ENCODE results near the gene GON7. TPM values are rescaled to one million over a fixed set of nuclear protein-coding genes. Genes with fewer than 3 reads are reported as not detected.
"Not testable (repeated sequence)": the region's sequence is repeated elsewhere in the genome, so short reads cannot be mapped to it uniquely, and the experiment has no call there.

Gene GON7
- total RNA-seq = 15.5 TPM

DNA sequence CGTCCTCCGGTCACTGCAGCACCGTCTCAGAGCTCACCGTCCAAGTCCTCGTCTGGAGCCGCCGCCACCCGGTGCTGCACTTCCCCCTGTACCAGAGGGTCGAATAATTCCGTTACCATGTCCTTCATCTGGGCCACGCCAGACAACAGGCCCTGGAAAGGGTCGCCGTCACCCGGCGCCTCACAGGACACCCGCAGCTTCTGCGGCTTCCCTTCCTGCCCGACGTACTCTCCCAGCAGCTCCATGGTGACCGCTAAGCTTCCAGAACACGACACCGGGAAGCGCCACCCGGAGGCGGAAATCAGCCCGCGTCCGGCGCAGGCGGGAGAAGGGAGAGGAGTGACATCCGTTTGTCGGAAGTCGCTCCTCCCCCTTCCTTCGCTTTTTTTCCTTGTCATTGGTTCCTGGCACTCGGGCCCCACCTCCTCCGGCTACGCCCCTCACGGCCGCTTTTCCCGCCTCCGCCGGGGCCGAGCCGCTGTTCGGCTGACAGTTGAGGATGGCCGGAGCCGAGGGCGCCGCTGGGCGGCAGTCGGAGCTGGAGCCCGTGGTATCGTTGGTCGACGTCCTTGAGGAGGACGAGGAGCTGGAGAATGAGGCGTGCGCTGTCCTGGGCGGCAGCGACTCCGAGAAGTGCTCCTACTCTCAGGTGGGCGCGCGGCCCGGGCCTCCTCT is at the start of gene GON7, which contains the start of gene UBR7:
Gene GON7, minus strand, starts transcription at position 273 of the 675 bp plus-strand sequence. Its CDS starts 28 bp downstream, at position 245.
Gene UBR7, plus strand, starts transcription at position 464 of the 675 bp plus-strand sequence. Its CDS starts 36 bp downstream, at position 500.
- DNase-seq = peak; percentile 99

- DNase-seq = no peak
Measured at GRCh38 chr14:93249128-93249831, 42.4 kb upstream of the GON7 start.

DNA sequence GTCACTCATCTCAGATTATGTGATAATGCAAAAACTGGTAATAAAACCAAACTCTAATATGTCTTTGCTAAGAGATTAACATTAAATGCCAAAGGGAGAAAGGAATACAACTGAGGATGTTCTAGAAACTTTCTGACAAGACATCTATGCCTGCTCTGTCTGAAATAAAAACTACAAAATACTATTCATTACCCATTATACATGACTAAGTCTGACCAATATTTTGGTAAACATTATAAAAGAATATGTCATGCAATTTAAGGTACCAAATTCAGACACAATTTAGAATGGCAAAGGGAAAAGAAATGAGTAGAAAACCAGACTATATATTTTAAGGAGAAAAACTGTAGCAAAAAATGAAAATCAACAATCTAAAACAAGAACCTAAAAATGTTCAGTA is 39.7 kb upstream of the GON7 start:
- DNase-seq = no peak

- no peak for DNase-seq
Measured at GRCh38 chr14:93245764-93246420, 39.0 kb upstream of the GON7 start.

- DNase-seq = no peak
Measured at GRCh38 chr14:93240678-93241000, 33.8 kb upstream of the GON7 start.

- no peak for DNase-seq
Measured at GRCh38 chr14:93239869-93240677, 33.2 kb upstream of the GON7 start.

DNA sequence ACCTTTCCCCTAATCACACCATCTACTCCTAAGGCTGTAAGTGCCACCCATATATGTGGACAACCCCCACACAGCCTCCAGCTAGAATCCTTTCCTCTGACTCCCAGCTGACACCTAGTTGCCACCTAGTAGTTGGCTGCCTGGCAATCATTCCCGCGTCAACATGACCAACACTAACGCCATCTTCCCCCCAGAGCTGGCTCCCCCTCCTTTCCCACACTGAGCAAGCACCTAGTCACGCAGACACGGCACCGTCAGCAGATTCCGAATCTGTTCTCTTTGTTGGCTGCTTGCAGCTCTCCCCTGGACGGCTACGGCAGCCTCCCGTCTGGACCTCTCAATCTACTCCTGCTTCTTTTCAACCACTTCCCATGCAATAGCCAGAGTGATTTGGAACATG is 27.9 kb upstream of the GON7 start:
- DNase-seq = no peak

DNA sequence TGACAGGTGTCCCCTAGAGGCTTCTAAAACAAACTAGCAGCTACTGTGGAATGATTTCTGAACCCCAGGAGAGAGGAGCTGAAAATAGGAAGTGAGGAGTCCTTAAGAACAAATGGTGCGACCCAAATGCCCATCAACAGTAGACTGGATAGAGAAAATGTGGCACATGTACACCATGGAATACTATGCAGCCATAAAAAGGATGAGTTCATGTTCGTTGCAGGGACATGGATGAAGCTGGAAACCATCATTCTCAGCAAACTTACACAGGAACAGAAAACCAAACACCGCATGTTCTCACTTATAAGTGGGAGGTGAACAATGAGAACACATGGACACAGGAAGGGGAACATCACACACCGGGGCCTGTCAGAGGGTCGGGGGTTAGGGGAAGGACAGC is 26.2 kb upstream of the GON7 start:
- not testable (repeated sequence) for DNase-seq

GRCh38 chr14:93232159-93232558 is 25.3 kb upstream of the GON7 start:
- no peak for DNase-seq

GRCh38 chr14:93231129-93231979 is 24.5 kb upstream of the GON7 start:
- DNase-seq = peak; percentile 31

DNA sequence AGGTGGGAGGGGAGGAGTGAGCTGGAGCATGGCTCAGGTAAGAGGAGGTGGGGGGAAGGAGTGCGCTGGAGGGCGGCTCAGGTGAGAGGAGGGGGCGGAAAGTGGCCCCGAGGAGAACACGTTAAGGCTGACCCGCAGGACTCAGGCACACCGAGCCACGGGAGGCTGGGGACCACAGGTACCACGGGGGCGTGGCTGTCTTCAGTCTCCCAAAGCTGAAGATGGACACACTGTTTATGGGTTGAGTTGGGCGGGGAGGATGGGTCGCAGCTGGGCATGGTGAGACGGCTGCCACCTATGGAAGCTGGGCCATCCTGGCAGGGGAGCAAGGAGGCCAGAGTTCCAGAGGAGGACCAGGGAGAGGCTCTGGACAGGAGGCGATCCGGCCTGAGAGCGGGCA is 23.7 kb upstream of the GON7 start:
- no peak for DNase-seq

DNA sequence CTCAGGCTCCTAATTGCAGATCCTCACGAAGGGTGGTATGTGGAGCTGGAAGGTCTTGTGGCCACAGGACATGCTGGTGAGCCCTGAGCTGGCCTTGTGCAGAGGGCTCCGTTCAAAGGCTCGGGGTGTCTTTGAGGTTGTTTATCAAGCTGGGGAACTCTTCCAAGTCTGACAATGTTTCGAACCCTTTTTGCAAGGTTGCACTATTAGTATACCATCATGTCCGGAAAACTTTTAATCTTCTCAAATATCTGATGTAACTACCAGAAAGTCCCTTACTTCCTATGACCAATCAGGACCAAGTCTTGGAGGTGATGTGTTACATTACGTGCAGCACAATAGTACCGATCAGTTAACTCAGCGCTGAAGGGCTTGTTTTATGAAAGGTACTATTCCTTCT is 21.7 kb upstream of the GON7 start:
- DNase-seq = no peak

GRCh38 chr14:93223565-93223964 is 16.7 kb upstream of the GON7 start:
- no peak for DNase-seq

GRCh38 chr14:93220509-93220908 is 13.6 kb upstream of the GON7 start:
- DNase-seq = no peak

GRCh38 chr14:93219103-93219726 is 12.3 kb upstream of the GON7 start:
- DNase-seq = peak; percentile 69

- DNase-seq = no peak
Measured at GRCh38 chr14:93214598-93214997, 7.7 kb upstream of the GON7 start.

GRCh38 chr14:93212432-93212831 is 5.6 kb upstream of the GON7 start:
- no peak for DNase-seq

- peak; percentile 78 for DNase-seq
Measured at GRCh38 chr14:93207468-93208308, 823 bp upstream of the GON7 start.

- DNase-seq = no peak
Measured at GRCh38 chr14:93201155-93201704, 5.6 kb downstream of the GON7 start.

- DNase-seq = no peak
Measured at GRCh38 chr14:93200553-93200952, 6.3 kb downstream of the GON7 start.

Measured in tongue (tissue), 2 donors.